HCT116 (cell line): Measurements from ENCODE around the gene RNF34.

Source experiments
- ATF3 ChIP-seq: IDR thresholded peaks from 2 replicates; pipeline ENCODE4 v1.6.1; 2012
- CEBPB ChIP-seq: IDR thresholded peaks from 2 replicates; pipeline ENCODE4 v1.6.1; 2012; ENCODE audit warnings: low read depth
- CTCF ChIP-seq, 3 experiments: fragments of 200-600 bp in 1 of 3; sonication (generic) in 1 of 3; IDR thresholded peaks in 2 of 3; conservative IDR thresholded peaks in 1 of 3; 2 replicates each; pipeline ENCODE4 v1.5.1; 2012 to 2017; ENCODE audit warnings: low read depth in 2 of 3, low read length in 2 of 3, antibody characterized with exemption in 1 of 3, borderline replicate concordance in 1 of 3, control low read depth in 1 of 3, mild to moderate bottlenecking in 1 of 3, mixed read lengths in 1 of 3, mixed run types in 1 of 3, moderate library complexity in 1 of 3; ENCODE audit not compliant: insufficient read depth in 1 of 3
- EZH2 ChIP-seq: fragments of 200-600 bp; sonication (generic); IDR thresholded peaks from 2 replicates; pipeline ENCODE4 v1.6.1; 2017; ENCODE audit warnings: antibody characterized with exemption, mixed run types
- FOSL1 ChIP-seq: IDR thresholded peaks from 2 replicates; pipeline ENCODE4 v1.6.1; 2012; ENCODE audit warnings: low read depth
- POLR2A ChIP-seq: IDR thresholded peaks from 2 replicates; pipeline ENCODE4 v1.7.0; 2011; ENCODE audit warnings: borderline replicate concordance; ENCODE audit not compliant: insufficient read depth, insufficient read length; ENCODE audit errors: extremely low read depth
- POLR2AphosphoS5 ChIP-seq: IDR thresholded peaks from 2 replicates; pipeline ENCODE4 v1.6.1; 2011; ENCODE audit warnings: mild to moderate bottlenecking, low read depth, low read length, moderate library complexity
- RAD21 ChIP-seq: IDR thresholded peaks from 2 replicates; pipeline ENCODE4 v1.6.1; 2012; ENCODE audit warnings: low read depth, mild to moderate bottlenecking
- YY1 ChIP-seq: IDR thresholded peaks from 2 replicates; pipeline ENCODE4 v1.6.1; 2011; ENCODE audit warnings: low read length, low read depth, moderate library complexity, mild to moderate bottlenecking; ENCODE audit not compliant: insufficient replicate concordance; ENCODE audit errors: extremely low read depth

GRCh38 chr12:121427556-121428050 is 27.7 kb downstream of the RNF34 start:
- TF ChIP-seq CTCF (IDR thresholded peaks at IDR 0.05 in 2 of 3, conservative IDR thresholded peaks at IDR 0.05 in 1 of 3; ENCODE audit: borderline replicate concordance in 1 of 3, insufficient read depth in 1 of 3, low read depth in 2 of 3, low read length in 2 of 3) (no peak), POLR2A (no peak), CEBPB (no peak), POLR2AphosphoS5 (no peak), ATF3 (no peak), YY1 (no peak), EZH2 (no peak), RAD21 (no peak), FOSL1 (no peak)
